A549 (cell line): ENCODE data around the gene MYO6. TPM values are rescaled to one million over a fixed set of nuclear protein-coding genes. Genes with fewer than 3 reads are reported as not detected.

Source experiments
- ATAC-seq, 2 experiments: fragments of 200-7000 bp in 1 of 2; fragments of >200 bp in 1 of 2; cut with Nextera tagmentation in 1 of 2; cut with Tn5 transposase in 1 of 2; 3 replicates each; pipeline versions ENCODE4 v1.8.0 to v1.9.1; 2018 to 2020; ENCODE audit warnings: mild to moderate bottlenecking in 1 of 2, moderate library complexity in 1 of 2
- CTCF ChIA-PET: fragments of 300-600 bp; sonication (Branson Sonifier 250); formaldehyde crosslinking; extraction: SDS; loops from one replicate; lab custom pipeline; 2021; ENCODE audit warnings: antibody characterized with exemption, inconsistent platforms; lab: Yijun Ruan, JAX
- POLR2A ChIA-PET: fragments of 350-600 bp; formaldehyde crosslinking; extraction: SDS; loops from one replicate; lab custom pipeline; 2021; ENCODE audit warnings: antibody characterized with exemption, inconsistent platforms; lab: Yijun Ruan, JAX
- DNase-seq, 2 experiments: peaks; one replicate each; pipeline versions ENCODE4 v3.0.0 to v3.0.0-alpha.2; 2011 to 2016; ENCODE audit warnings: low read depth in 1 of 2, low spot score in 1 of 2
- FAIRE-seq: peaks from 2 replicates; lab custom pipeline; 2011; peaks lifted over from hg19 to GRCh38; lab: Jason Lieb, UNC
- H3K27ac ChIP-seq, 2 experiments: fragments of >200 bp; sonication (Bioruptor Twin); formaldehyde crosslinking; 3 replicates each; pipeline ENCODE4 v1.5.1; 2016 to 2017
- H3K4me1 ChIP-seq: fragments of >200 bp; sonication (Bioruptor Twin); formaldehyde crosslinking; 3 replicates; pipeline ENCODE4 v1.6.1; 2016
- H3K4me2 ChIP-seq: fragments of >200 bp; sonication (Bioruptor Twin); formaldehyde crosslinking; 3 replicates; pipeline ENCODE4 v1.6.1; 2016
- H3K4me3 ChIP-seq: fragments of >200 bp; sonication (Bioruptor Twin); formaldehyde crosslinking; 3 replicates; pipeline ENCODE4 v1.5.1; 2016
- H3K9me3 ChIP-seq: fragments of >200 bp; sonication (Bioruptor Twin); formaldehyde crosslinking; 3 replicates; pipeline ENCODE4 v1.6.1; 2016
- BHLHE40 ChIP-seq: IDR thresholded peaks from 2 replicates; pipeline ENCODE4 v1.6.1; 2012; ENCODE audit warnings: low read depth, low read length, inconsistent platforms
- CTCF ChIP-seq: fragments of >200 bp; sonication (Bioruptor Twin); formaldehyde crosslinking; IDR thresholded peaks from 3 replicates; pipeline ENCODE4 v1.5.1; 2016
- EHMT2 ChIP-seq: fragments of 200-600 bp; sonication (generic); IDR thresholded peaks from 2 replicates; pipeline ENCODE4 v1.6.1; 2016; ENCODE audit warnings: antibody characterized with exemption, low read depth, mild to moderate bottlenecking, moderate library complexity
- EP300 ChIP-seq, 2 experiments: fragments of >200 bp; sonication (Bioruptor Twin); formaldehyde crosslinking; IDR thresholded peaks; 2 replicates in 1 of 2; 3 replicates in 1 of 2; pipeline ENCODE4 v1.6.1; 2016 to 2017
- FOXS1 ChIP-seq: fragments of 250-450 bp; sonication (Bioruptor Pico); IDR thresholded peaks from 2 replicates; pipeline ENCODE4 v1.5.0; 2020; ENCODE audit warnings: mild to moderate bottlenecking, moderate library complexity
- HDAC2 ChIP-seq: fragments of 200-600 bp; sonication (generic); IDR thresholded peaks from 2 replicates; pipeline ENCODE4 v1.6.1; 2016
- HMGXB4 ChIP-seq: fragments of 250-450 bp; sonication (Bioruptor Pico); IDR thresholded peaks from 2 replicates; pipeline ENCODE4 v1.5.0; 2021; ENCODE audit warnings: mild to moderate bottlenecking, moderate library complexity, borderline replicate concordance
- HOXA7 ChIP-seq: fragments of 250-450 bp; sonication (Bioruptor Pico); IDR thresholded peaks from 2 replicates; pipeline ENCODE4 v1.5.0; 2020; ENCODE audit warnings: mild to moderate bottlenecking, moderate library complexity
- JUN ChIP-seq, 2 experiments: fragments of >200 bp; sonication (Bioruptor Twin); formaldehyde crosslinking; IDR thresholded peaks; 2 replicates in 1 of 2; 3 replicates in 1 of 2; pipeline ENCODE4 v1.6.1; 2016 to 2017
- MAZ ChIP-seq: fragments of 150-350 bp; IDR thresholded peaks from 2 replicates; pipeline ENCODE4 v1.6.1; 2014; ENCODE audit warnings: antibody characterized with exemption, low read depth, low read length, borderline replicate concordance
- NPAS2 ChIP-seq: fragments of 250-450 bp; sonication (Bioruptor Pico); IDR thresholded peaks from 2 replicates; pipeline ENCODE4 v1.8.0; 2022; ENCODE audit warnings: mild to moderate bottlenecking, moderate library complexity, borderline replicate concordance
- NR3C1 ChIP-seq: fragments of >200 bp; sonication (Bioruptor Twin); formaldehyde crosslinking; IDR thresholded peaks from 3 replicates; pipeline ENCODE4 v1.6.1; 2017
- PBX3 ChIP-seq: IDR thresholded peaks from 2 replicates; pipeline ENCODE4 v1.6.1; 2012
- RAD21 ChIP-seq, 2 experiments: fragments of >200 bp in 1 of 2; sonication (Bioruptor Twin) in 1 of 2; formaldehyde crosslinking in 1 of 2; IDR thresholded peaks in 1 of 2; conservative IDR thresholded peaks in 1 of 2; 2 replicates in 1 of 2; 3 replicates in 1 of 2; pipeline ENCODE4 v1.6.1; 2012 to 2018; ENCODE audit warnings: inconsistent platforms in 1 of 2
- RFX5 ChIP-seq: fragments of 450-650 bp; IDR thresholded peaks from 2 replicates; pipeline ENCODE4 v1.7.1; 2014; ENCODE audit warnings: antibody characterized with exemption, mild to moderate bottlenecking, moderate library complexity
- SMC3 ChIP-seq: fragments of >200 bp; sonication (Bioruptor Twin); formaldehyde crosslinking; IDR thresholded peaks from 3 replicates; pipeline ENCODE4 v1.6.1; 2018; ENCODE audit warnings: inconsistent platforms
- TP53 ChIP-seq: fragments of 250-450 bp; sonication (Bioruptor Pico); IDR thresholded peaks from 2 replicates; pipeline ENCODE4 v1.5.0; 2021; ENCODE audit warnings: mild to moderate bottlenecking, moderate library complexity
- ZC3H11A ChIP-seq: fragments of 450-650 bp; IDR thresholded peaks from 2 replicates; pipeline ENCODE4 v1.6.1; 2014; ENCODE audit warnings: antibody characterized with exemption, mild to moderate bottlenecking
- ZSCAN20 ChIP-seq: fragments of 250-450 bp; sonication (Bioruptor Pico); IDR thresholded peaks from 2 replicates; pipeline ENCODE4 v1.8.0; 2022; ENCODE audit warnings: mild to moderate bottlenecking, moderate library complexity
- WGBS: methylation state at CpG from one replicate; pipeline ENCODE4 v1.1.6; 2017; ENCODE audit errors: missing lambda C conversion rate; 5-methylcytosine and 5-hydroxymethylcytosine counted together
- polyA plus RNA-seq, 4 experiments: library from polyadenylated mRNA; depleted of rRNA in 3 of 4; stranded (reverse); fragments of >200 nt; fragmentation: RNase III in 1 of 4; extraction: RNeasy Plus Mini Kit Qiagen cat#74134 plus additional on column Dnase treatment in 1 of 4; gene quantifications; 2 replicates in 3 of 4; 3 replicates in 1 of 4; pipeline ENCODE4 v1.2.3, GENCODE V29; 2011 to 2017
- TF ChIP-seq, protein P1 (sequence below): fragments of >200 bp; sonication (Bioruptor Twin); formaldehyde crosslinking; IDR thresholded peaks from 2 replicates; pipeline ENCODE4 v1.6.1; 2016
- TF ChIP-seq, protein P2 (sequence below): IDR thresholded peaks from 2 replicates; pipeline ENCODE4 v1.6.1; 2012; ENCODE audit warnings: low read depth, borderline replicate concordance
- TF ChIP-seq, protein P3 (sequence below): IDR thresholded peaks from 2 replicates; pipeline ENCODE4 v1.6.1; 2012
- TF ChIP-seq, protein P4 (sequence below): fragments of >200 bp; sonication (Bioruptor Twin); formaldehyde crosslinking; IDR thresholded peaks from 3 replicates; pipeline ENCODE4 v1.6.1; 2016

MYO6 gene
- polyA plus RNA-seq, 2 of the 4 experiments (the other 2 are of a cell fraction) = 10.8 to 17.3 TPM

DNA sequence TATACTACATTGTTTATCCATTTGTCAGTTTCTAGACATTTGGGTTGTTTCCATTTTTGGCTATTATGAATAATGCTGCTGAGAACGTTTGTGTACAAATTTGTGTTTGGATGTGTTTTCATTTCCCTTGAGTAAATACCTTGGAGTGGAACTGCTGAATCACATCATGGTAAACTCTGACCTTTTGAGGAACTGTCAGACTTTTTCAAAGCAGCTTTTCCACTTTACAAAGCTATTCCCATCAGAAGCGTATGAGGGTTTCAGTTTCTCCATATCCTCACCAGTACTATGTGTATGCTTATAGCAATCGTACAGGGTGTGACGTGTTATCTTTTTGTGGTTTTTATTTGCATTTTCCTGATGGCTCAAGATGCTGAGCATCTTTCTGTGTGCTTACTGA is 103.7 kb downstream of the MYO6 start (continued):
- no peak for TF ChIP-seq PBX3

- Histone ChIP-seq H3K4me3 (no peak overlapping the region), H3K4me1 (peaks cover 23% of the 10 kb centered on the region), H3K4me2 (no peak overlapping the region), H3K9me3 (no peaks in the 10 kb centered on the region), H3K27ac (no peak overlapping the region)
- POLR2A ChIA-PET = no interaction called here
- no peak for TF ChIP-seq CTCF
- TF ChIP-seq HMGXB4 = no peak
- TF ChIP-seq ZSCAN20 = no peak
- DNase-seq = no peak
- CTCF ChIA-PET = interaction anchor here (1.0 kb wide), 1 partner anchor 81 kb away, joined by 3 read pairs; no protein-coding TSS in a partner anchor
- WGBS = 93% methylated on average over 2 of the region's 2 CpGs
- no peak for FAIRE-seq
- ATAC-seq = no peak
Observed at GRCh38 chr6:75853806-75854205, 104.8 kb downstream of the MYO6 start.

DNA sequence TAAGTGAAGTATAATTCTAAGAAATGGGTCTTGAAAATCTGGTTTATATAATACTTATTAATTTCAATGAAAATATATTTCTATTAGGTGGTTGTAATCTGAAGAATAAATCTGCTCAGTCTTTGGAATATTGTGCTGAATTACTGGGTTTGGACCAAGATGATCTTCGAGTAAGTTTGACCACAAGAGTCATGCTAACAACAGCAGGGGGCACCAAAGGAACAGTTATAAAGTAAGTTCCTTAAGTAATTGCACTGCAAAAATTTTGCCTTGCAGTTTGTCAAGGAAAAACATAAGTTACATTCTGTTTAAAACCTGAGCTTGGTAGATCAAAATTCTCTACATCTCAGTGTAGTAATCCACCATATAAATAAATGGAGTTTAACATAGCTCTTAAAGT is 106.0 kb downstream of the MYO6 start:
- H3K9me3 ChIP-seq = no peaks in the 10 kb centered on the region
- no peak overlapping the region for H3K4me3 ChIP-seq
- no peak overlapping the region for H3K27ac ChIP-seq
- no peak for FAIRE-seq
- ChIA-PET CTCF (interaction anchor here (0.8 to 1.4 kb wide), 4 partner anchors 19 to 38 kb away, joined by 3 to 4 read pairs (median 4); no protein-coding TSS in a partner anchor), POLR2A (no interaction called here)
- peak in 1 of 2 experiments; percentile 69; a peak in 2 of 6 replicates for ATAC-seq
- WGBS = 0% methylated on average over 1 of the region's 1 CpG
- no peak for TF ChIP-seq FOXS1 (CRISPR knock-in tag)
- no peak for TF ChIP-seq NR3C1
- TF ChIP-seq SMC3 = 0 out of 3 replicates have a peak, but pooled peaks have one; percentile 15
- no peak for TF ChIP-seq NPAS2 (CRISPR knock-in tag)
- no peak for TF ChIP-seq ZC3H11A
- TF ChIP-seq HOXA7 = no peak
- peak; percentile 51 to 55 for TF ChIP-seq RAD21 (conservative IDR thresholded peaks at IDR 0.05 in 1 of 2, IDR thresholded peaks at IDR 0.05 in 1 of 2)
- peak; percentile 45 for TF ChIP-seq CTCF
- no peak overlapping the region for H3K4me2 ChIP-seq
- DNase-seq = peak; percentile 2 to 76
- H3K4me1 ChIP-seq = peaks cover 15% of the 10 kb centered on the region

DNA sequence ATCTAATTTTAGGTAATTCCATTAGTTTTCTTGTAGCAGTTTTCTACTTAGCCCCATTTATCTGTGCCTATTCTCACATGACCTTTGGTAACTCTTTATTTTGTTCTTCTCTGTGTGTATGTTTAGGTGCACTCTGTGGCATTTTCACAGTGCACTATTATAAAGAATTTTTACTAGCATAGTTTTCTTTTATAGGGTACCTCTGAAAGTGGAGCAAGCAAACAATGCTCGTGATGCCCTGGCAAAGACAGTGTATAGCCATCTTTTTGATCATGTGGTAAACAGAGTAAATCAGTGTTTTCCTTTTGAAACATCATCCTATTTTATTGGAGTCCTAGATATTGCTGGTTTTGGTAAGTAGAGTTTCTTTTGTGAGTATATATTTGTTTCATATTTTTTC is 107.9 kb downstream of the MYO6 start:
- Histone ChIP-seq H3K4me3 (no peak overlapping the region), H3K4me2 (no peak overlapping the region), H3K9me3 (no peaks in the 10 kb centered on the region), H3K4me1 (peaks cover 12% of the 10 kb centered on the region), H3K27ac (no peak overlapping the region)
- FAIRE-seq (no peak), DNase-seq (no peak), ATAC-seq (no peak)
- 61% methylated on average over 1 of the region's 1 CpG for WGBS
- ChIA-PET POLR2A (no interaction called here), CTCF (no interaction called here)
- TF ChIP-seq MAZ (no peak), HOXA7 (no peak), JUN (IDR thresholded peaks at IDR 0.05) (no peak), BHLHE40 (no peak), EHMT2 (no peak), SMC3 (no peak), NPAS2 (CRISPR knock-in tag) (no peak), HDAC2 (no peak), TP53 (no peak), EP300 (IDR thresholded peaks at IDR 0.05) (no peak), RFX5 (no peak)
- TF ChIP-seq, protein P1, sequence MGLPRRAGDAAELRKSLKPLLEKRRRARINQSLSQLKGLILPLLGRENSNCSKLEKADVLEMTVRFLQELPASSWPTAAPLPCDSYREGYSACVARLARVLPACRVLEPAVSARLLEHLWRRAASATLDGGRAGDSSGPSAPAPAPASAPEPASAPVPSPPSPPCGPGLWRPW = no peak
- TF ChIP-seq, protein P2, sequence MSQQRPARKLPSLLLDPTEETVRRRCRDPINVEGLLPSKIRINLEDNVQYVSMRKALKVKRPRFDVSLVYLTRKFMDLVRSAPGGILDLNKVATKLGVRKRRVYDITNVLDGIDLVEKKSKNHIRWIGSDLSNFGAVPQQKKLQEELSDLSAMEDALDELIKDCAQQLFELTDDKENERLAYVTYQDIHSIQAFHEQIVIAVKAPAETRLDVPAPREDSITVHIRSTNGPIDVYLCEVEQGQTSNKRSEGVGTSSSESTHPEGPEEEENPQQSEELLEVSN = no peak
- TF ChIP-seq, protein P3, sequence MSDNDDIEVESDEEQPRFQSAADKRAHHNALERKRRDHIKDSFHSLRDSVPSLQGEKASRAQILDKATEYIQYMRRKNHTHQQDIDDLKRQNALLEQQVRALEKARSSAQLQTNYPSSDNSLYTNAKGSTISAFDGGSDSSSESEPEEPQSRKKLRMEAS = no peak
- TF ChIP-seq, protein P4, sequence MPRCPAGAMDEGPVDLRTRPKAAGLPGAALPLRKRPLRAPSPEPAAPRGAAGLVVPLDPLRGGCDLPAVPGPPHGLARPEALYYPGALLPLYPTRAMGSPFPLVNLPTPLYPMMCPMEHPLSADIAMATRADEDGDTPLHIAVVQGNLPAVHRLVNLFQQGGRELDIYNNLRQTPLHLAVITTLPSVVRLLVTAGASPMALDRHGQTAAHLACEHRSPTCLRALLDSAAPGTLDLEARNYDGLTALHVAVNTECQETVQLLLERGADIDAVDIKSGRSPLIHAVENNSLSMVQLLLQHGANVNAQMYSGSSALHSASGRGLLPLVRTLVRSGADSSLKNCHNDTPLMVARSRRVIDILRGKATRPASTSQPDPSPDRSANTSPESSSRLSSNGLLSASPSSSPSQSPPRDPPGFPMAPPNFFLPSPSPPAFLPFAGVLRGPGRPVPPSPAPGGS = no peak
